NK-92 (cell line): Measurements from ENCODE around the gene RASL10A.

Experiments used
- DNase-seq: peaks from one replicate; lab custom pipeline; 2025; ENCODE audit not compliant: unreplicated experiment; lab: John Stamatoyannopoulos, UW

Gene RASL10A

DNA sequence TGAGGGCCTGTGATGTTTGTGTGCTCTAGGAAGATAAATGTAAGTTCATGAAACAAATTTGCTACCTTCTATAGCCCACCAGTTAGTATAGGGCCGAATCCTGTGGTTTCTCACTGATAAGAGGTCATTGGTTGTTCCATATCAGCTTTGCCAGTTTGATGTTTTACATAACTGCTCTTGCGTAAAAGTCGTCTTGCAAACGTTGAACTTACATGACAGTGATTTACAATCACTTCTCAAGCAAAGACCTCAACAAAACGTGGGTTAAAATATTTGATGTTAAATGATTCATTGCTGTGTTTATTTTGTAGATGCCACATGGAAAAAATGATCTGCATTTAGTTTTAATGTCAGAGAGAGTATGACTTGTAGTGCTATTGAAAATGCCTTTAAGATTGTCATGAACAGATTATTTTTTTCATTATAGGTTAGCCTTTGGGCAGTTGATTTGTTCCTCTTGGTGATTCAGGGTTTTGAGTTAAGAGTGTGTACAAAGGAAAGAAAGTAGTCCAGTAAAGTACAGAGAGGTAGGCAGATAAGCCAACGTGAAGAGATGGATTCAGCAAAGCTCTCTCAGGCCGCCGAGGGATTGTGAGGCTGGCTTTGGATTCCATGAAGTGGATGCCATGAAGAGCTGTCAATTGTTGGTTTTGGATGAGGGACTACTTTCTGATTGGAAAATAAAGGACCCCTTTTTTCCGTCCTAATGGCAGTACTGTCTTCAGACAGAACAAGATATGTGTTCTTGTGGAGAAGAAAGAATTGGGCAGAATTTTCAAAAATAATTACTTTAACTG is 44.8 kb downstream of the RASL10A start:
- DNase-seq = no peak

DNA sequence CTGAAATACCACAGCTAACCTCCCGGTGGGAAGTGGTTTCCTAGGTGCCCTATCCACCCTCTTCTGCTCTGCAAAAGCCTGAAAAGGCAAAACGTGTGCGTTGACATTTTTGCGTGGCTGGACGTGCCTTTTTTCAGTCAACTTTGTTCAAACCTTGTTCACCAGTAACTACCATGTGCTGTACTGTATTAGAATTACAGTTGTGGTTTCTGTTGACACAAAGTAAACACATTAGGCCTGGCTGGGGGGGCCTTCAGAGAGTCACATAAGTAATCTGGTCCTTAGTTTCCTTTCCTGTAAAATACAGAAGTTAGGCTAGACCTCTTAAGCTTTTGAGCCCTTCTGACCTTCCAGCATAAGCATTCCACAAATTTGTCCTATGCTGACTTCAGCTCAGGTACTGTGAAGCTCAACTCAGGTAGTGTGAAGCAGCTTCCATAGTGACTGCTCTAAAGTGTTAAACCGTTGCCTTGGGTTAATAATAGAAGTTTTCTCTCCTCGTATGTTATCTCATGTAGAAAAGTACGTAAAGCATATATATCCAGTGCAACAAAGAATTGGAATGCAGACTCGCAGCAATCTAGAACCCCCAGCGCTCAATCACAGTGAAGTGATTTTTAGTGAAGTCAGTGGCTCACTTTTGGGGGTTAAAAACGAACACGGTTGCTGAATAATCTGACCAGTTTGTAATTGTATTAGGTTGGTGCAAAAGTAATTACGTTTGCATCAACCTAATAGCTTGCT is 45.6 kb downstream of the RASL10A start:
- no peak for DNase-seq

DNA sequence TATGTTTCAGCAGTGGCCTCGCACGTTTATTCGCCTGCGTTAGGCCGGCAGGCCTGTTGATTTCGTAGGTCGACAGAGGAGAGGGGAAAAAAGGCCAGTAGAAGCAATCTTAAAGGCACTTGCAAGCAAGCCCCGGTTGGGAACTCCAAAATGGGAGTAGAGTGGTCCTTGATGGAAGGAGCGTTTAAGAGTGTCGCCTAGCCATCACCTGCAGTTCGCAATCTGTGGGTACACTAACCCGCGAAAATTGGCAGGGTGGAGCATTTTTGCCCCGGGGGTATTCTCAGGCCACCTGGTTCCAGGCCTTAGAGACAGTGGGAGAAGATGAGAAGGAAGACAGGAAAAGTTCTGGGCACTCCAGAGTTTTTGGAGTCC is 46.3 kb downstream of the RASL10A start:
- DNase-seq = no peak

DNA sequence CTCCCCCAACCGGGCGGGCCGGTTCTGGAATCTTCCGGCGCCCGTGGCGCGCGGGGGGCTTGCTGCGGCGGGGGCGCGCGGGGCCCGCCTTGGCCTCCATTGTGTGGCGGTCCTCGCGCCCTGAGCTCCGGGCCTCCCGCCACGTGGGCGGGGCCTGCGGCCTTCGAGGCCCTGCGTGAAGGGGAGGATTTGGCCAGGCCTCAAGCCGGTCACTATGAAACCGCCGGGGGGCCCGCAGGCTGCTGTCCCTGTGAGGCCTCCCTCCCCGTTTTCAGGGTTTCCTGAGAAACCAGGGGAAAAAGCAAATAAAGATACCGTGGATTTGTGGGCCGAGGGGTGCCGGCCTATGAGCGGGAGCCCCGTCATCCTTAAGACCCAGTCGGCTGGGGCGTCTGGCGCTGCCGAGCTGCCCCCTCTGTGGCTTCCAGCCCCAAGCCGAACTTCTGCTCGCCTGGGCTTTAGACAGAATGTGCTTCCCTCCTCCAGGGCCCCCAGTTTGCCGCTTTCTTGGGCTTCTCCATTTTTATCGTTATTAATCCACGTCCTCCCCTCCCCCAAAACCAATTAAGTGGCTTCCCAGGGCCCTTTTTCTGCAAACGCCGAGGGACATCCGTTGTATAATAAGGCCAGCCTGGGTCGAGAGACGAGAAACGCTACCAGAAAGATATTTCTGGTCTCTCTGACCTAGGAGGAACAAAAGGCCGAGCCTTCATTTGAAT is 46.8 kb downstream of the RASL10A start:
- no peak for DNase-seq

DNA sequence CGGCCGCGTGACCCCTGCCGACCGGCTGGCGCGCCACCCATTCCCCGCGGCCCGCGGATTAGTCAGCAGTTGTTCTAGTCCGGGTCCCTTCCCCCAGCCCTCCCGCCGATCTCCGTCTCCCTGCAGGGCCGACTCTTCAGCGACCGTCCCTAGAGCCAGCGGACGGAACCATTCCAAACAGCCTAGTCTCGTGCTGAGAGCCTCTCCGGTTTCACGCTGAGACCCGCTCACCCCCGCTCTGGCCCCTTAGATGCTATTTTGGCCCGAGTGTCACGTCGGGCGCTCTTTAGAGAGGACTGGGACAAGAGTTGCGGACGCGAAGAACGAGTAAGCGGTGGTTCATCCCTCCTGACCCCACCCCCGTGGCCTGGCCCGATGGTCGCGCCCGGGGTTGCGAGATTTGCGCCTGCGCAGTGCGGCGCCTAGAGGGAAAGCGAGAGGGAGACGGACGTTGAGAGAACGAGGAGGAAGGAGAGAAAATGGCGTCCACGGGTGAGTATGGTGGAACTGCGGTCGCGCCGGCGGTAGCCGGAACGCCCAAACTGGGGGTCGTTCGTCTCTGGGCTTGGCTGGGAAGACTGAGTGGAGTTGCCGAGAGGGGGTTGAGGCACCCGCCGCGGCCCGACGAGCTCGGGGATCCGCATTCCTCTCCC is 47.5 kb downstream of the RASL10A start, which contains the start of the genes EWSR1 and RHBDD3:
TSS of gene EWSR1 (plus strand) at position 411 of the 653 bp plus-strand sequence. CDS start at position 480, 69 bp downstream.
TSS of gene RHBDD3 (minus strand) at position 124 of the 653 bp plus-strand sequence. CDS start 2,355 bp downstream, outside the sequence.
- DNase-seq = peak; percentile 55

GRCh38 chr22:29267462-29267857 is 48.0 kb downstream of the RASL10A start:
- no peak for DNase-seq

DNA sequence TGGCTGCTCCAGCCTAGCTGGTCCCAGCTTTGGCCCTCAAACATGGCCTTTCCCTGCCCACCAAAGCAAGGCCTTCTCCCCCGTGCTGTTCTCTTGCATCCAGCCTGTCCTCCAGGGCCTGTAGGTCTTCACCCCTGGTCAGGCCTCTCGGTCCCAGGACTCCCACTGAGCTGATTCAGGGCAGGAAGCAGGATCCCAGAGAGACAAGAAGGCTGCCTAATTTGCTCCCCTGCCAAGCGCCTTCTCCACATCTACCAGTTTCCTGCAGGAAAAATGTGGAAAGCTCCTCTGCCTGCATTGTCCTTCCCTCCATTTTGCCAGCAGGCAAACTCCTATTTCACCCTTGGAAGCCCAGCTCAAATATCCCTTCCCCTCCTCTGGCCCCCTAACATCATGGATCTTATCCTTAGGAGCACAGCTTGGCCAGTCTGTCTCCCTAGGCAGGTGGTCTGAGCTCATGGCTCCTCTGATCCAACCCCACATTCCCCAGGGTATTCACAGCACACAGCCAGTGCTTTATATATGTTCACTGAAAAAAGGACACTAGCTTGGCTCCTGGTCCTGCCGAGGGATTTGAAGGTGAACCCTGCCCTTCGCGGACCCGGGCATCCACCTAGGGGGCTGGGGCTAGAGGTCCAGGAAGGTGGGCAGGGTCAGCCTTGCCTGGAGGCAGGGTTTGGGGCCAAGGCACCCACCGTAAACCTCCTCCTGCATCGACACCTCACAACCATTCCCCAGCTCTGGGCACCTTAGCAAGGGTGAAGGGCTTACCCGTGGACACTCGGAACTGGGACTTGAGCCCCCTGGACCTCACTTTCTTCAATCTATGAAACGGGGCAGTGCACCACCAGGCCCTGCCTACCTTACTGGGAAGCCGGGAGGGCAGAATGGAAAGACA is 48.7 kb downstream of the RASL10A start:
- DNase-seq = no peak

GRCh38 chr22:29265929-29266328 is 49.6 kb downstream of the RASL10A start:
- DNase-seq = no peak

GRCh38 chr22:29265305-29265704 is 50.2 kb downstream of the RASL10A start:
- DNase-seq = no peak

DNA sequence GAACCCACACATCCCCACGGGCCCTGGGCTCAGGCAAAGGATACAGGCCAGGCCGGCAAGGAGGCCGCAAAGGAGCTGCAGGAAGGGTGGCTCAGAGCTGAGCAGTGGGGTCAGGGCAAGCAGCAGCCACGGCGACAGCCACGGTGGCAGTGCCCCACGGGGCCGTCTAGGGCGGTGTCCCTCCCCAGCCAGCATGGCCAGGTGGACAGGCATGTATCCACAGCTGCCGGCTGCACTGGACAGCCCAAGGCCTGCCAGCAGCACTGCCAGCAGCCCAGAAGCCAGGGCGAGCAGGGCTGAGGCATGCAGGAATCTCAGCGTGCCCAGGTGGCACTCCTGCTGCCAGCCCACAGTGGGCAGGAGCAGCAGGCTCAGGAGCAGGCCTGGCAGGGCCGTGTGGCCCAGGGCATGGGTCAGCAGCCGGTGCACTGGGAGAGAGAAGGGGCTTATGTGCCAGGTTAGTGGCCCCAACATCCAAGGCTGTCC is 51.7 kb downstream of the RASL10A start:
- DNase-seq = no peak
